Measurements from ENCODE around the gene C2orf92.

GRCh38 chr2:97653473-97653872 is 16.0 kb upstream of the C2orf92 start:
- TF ChIP-seq CTCF (IDR thresholded peaks at IDR 0.05), result no peak
- TF ChIP-seq EZH2 (IDR thresholded peaks at IDR 0.05), result no peak
- TF ChIP-seq EZH2phosphoT487 (IDR thresholded peaks at IDR 0.05), result no peak

Data from neural progenitor cell (in vitro differentiated cells).